ENCODE measurements around the gene SYMPK.
A peak's percentile ranks its signal among the peaks of the same experiment; 100 is the strongest.

SYMPK gene

DNA sequence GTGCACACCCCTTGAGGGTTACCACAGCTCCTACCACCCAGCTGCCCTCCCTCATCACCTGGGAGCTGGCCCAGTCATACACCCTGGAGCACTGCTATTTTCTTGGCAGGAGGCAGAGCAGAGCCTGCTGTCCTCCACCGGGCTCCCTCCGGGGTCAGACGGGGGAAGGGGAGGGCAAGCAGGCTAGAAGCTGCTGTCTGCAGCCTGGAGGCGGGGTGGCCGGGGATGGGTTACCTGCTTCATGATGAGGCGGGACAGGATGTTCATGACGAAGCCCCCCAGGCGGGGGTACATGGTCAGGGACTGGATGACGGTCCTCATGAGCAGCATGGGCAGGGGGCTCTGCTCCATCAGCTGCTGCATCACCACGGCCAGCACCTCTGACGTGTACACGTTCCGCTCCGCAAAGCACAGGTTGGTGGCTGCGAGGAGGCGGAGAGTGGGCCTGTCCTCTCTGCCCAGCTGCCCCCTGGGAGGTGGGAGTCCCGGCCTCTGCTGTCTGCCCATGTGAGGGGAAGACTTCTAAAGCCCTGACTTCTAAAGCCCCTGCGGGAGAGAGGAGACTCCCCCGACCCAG, 45.1 kb downstream of the SYMPK start (continued):
- TF ChIP-seq, protein P1, sequence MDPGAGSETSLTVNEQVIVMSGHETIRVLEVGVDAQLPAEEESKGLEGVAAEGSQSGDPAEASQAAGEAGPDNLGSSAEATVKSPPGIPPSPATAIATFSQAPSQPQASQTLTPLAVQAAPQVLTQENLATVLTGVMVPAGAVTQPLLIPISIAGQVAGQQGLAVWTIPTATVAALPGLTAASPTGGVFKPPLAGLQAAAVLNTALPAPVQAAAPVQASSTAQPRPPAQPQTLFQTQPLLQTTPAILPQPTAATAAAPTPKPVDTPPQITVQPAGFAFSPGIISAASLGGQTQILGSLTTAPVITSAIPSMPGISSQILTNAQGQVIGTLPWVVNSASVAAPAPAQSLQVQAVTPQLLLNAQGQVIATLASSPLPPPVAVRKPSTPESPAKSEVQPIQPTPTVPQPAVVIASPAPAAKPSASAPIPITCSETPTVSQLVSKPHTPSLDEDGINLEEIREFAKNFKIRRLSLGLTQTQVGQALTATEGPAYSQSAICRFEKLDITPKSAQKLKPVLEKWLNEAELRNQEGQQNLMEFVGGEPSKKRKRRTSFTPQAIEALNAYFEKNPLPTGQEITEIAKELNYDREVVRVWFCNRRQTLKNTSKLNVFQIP (CRISPR knock-in tag; IDR thresholded peaks at IDR 0.05; ENCODE audit: borderline replicate concordance, low read depth) = no peak
- TF ChIP-seq ARNTL (CRISPR knock-in tag; IDR thresholded peaks at IDR 0.05; ENCODE audit: borderline replicate concordance, low read depth) (no peak), ZFP3 (CRISPR knock-in tag; IDR thresholded peaks at IDR 0.05) (no peak), ZC3H10 (CRISPR knock-in tag; IDR thresholded peaks at IDR 0.05) (no peak), ZFP30 (CRISPR knock-in tag; IDR thresholded peaks at IDR 0.05) (no peak), CSDC2 (CRISPR knock-in tag; IDR thresholded peaks at IDR 0.05) (no peak), TOX (CRISPR knock-in tag; IDR thresholded peaks at IDR 0.05; ENCODE audit: borderline replicate concordance) (no peak)

DNA sequence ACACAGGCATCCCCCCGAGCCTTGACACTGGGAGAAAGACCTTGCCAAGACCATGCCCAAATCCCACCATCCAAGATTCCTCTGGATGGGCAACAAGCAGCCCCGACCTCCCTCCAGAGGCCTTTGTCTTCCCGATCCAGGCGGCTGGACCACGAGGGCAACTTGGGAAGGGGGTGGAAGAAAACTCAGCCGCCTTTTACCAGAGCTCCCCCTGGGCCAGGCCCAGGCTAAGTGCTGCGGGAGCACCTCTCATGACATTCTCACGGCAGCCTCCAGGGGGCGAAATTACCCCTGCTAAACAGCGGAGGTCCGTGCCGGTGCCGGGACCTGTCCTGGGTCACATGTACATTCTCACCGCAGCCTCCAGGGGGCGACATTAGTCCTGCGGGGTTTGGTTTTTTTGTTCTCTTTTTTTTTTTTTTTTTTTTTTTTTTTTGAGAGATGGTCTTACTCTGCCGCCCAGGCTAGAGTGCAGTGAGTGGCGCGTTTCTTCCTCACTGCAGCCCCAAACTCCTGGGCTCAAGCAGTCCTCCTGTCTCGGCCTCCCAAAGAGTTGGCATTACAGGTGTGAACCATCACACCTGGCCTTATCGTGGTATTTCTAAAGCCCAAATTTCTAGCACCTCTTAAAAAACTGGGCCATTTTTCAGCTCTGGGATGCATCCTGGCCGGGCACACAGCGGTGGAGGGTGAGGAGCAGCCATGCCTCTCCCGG, 45.8 kb downstream of the SYMPK start:
- TF ChIP-seq ZNF70 (CRISPR knock-in tag; IDR thresholded peaks at IDR 0.05) (no peak), ZC3H10 (CRISPR knock-in tag; IDR thresholded peaks at IDR 0.05) (no peak), SNAI2 (CRISPR knock-in tag; IDR thresholded peaks at IDR 0.05) (no peak), ARNTL (CRISPR knock-in tag; IDR thresholded peaks at IDR 0.05; ENCODE audit: borderline replicate concordance, low read depth) (no peak)
- ATAC-seq = peak; percentile 92

DNA sequence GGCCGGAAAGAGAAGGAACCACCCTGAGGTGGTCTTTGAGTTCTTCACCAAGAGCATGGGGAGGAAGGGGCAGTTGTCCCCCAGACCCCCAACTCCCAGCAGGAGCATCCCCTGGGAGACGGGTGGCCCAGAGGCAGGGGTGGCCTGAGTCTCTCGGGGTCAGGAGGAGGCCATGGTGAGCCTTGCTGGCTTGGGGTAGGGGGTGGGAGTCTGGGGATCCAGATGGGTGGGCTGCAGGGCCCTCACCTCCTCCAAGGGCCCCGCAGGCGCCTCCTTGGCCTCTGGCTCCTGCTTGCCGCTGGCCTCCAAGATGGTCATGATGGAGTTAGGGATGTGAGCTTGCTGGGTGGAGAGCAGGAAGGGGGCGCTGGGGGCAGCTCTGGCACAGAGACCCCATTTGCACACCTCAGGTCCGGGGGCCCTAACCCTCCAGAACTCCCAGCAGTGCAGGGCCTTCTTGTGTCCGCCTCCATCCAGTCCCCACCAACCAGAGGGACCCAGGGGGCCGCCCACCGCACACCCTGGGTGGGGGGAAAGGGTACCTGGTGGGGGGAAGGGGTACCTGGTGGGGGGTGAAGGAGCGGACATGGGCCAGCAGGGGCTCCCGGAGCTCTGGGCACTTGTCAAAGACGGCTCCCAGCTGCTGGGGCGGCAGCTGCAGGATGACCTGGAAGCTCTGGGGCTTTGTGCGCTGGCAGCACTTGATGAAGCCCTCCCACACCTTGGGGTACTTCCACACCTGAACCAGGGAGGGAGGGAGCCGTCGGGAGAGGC, 46.5 kb downstream of the SYMPK start:
- no peak for ATAC-seq
- no peak for TF ChIP-seq OSR1 (CRISPR knock-in tag; IDR thresholded peaks at IDR 0.05)
- TF ChIP-seq ISL1 (CRISPR knock-in tag; IDR thresholded peaks at IDR 0.05) = no peak
- TF ChIP-seq ZNF8 (CRISPR knock-in tag; IDR thresholded peaks at IDR 0.05) = no peak
- TF ChIP-seq, protein P1 (CRISPR knock-in tag; IDR thresholded peaks at IDR 0.05; ENCODE audit: borderline replicate concordance, low read depth) = no peak
- no peak for TF ChIP-seq RARB (CRISPR knock-in tag; IDR thresholded peaks at IDR 0.05)
- TF ChIP-seq TOX (CRISPR knock-in tag; IDR thresholded peaks at IDR 0.05; ENCODE audit: borderline replicate concordance) = no peak
- TF ChIP-seq TCF4 (CRISPR knock-in tag; IDR thresholded peaks at IDR 0.05; ENCODE audit: borderline replicate concordance) = no peak
- TF ChIP-seq BACH2 (CRISPR knock-in tag; IDR thresholded peaks at IDR 0.05; ENCODE audit: borderline replicate concordance) = no peak
- TF ChIP-seq, protein P2, sequence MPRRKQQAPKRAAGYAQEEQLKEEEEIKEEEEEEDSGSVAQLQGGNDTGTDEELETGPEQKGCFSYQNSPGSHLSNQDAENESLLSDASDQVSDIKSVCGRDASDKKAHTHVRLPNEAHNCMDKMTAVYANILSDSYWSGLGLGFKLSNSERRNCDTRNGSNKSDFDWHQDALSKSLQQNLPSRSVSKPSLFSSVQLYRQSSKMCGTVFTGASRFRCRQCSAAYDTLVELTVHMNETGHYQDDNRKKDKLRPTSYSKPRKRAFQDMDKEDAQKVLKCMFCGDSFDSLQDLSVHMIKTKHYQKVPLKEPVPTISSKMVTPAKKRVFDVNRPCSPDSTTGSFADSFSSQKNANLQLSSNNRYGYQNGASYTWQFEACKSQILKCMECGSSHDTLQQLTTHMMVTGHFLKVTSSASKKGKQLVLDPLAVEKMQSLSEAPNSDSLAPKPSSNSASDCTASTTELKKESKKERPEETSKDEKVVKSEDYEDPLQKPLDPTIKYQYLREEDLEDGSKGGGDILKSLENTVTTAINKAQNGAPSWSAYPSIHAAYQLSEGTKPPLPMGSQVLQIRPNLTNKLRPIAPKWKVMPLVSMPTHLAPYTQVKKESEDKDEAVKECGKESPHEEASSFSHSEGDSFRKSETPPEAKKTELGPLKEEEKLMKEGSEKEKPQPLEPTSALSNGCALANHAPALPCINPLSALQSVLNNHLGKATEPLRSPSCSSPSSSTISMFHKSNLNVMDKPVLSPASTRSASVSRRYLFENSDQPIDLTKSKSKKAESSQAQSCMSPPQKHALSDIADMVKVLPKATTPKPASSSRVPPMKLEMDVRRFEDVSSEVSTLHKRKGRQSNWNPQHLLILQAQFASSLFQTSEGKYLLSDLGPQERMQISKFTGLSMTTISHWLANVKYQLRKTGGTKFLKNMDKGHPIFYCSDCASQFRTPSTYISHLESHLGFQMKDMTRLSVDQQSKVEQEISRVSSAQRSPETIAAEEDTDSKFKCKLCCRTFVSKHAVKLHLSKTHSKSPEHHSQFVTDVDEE (CRISPR knock-in tag; IDR thresholded peaks at IDR 0.05) = no peak
- TF ChIP-seq, protein P3, sequence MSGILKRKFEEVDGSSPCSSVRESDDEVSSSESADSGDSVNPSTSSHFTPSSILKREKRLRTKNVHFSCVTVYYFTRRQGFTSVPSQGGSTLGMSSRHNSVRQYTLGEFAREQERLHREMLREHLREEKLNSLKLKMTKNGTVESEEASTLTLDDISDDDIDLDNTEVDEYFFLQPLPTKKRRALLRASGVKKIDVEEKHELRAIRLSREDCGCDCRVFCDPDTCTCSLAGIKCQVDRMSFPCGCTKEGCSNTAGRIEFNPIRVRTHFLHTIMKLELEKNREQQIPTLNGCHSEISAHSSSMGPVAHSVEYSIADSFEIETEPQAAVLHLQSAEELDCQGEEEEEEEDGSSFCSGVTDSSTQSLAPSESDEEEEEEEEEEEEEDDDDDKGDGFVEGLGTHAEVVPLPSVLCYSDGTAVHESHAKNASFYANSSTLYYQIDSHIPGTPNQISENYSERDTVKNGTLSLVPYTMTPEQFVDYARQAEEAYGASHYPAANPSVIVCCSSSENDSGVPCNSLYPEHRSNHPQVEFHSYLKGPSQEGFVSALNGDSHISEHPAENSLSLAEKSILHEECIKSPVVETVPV (CRISPR knock-in tag; IDR thresholded peaks at IDR 0.05) = no peak
- no peak for TF ChIP-seq ARNTL (CRISPR knock-in tag; IDR thresholded peaks at IDR 0.05; ENCODE audit: borderline replicate concordance, low read depth)
- TF ChIP-seq ZNF565 (CRISPR knock-in tag; conservative IDR thresholded peaks at IDR 0.05; ENCODE audit: low read depth) = no peak
- TF ChIP-seq, protein P4, sequence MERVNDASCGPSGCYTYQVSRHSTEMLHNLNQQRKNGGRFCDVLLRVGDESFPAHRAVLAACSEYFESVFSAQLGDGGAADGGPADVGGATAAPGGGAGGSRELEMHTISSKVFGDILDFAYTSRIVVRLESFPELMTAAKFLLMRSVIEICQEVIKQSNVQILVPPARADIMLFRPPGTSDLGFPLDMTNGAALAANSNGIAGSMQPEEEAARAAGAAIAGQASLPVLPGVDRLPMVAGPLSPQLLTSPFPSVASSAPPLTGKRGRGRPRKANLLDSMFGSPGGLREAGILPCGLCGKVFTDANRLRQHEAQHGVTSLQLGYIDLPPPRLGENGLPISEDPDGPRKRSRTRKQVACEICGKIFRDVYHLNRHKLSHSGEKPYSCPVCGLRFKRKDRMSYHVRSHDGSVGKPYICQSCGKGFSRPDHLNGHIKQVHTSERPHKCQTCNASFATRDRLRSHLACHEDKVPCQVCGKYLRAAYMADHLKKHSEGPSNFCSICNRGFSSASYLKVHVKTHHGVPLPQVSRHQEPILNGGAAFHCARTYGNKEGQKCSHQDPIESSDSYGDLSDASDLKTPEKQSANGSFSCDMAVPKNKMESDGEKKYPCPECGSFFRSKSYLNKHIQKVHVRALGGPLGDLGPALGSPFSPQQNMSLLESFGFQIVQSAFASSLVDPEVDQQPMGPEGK (CRISPR knock-in tag; IDR thresholded peaks at IDR 0.05; ENCODE audit: borderline replicate concordance) = no peak
- TF ChIP-seq PPARA (CRISPR knock-in tag; IDR thresholded peaks at IDR 0.05; ENCODE audit: borderline replicate concordance) = no peak
- TF ChIP-seq, protein P5, sequence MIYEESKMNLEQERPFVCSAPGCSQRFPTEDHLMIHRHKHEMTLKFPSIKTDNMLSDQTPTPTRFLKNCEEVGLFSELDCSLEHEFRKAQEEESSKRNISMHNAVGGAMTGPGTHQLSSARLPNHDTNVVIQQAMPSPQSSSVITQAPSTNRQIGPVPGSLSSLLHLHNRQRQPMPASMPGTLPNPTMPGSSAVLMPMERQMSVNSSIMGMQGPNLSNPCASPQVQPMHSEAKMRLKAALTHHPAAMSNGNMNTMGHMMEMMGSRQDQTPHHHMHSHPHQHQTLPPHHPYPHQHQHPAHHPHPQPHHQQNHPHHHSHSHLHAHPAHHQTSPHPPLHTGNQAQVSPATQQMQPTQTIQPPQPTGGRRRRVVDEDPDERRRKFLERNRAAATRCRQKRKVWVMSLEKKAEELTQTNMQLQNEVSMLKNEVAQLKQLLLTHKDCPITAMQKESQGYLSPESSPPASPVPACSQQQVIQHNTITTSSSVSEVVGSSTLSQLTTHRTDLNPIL (CRISPR knock-in tag; IDR thresholded peaks at IDR 0.05; ENCODE audit: low read depth) = no peak
- TF ChIP-seq CSDC2 (CRISPR knock-in tag; IDR thresholded peaks at IDR 0.05) = no peak
